MM.1S (cell line): Measurements from ENCODE around the gene RET.

Experiments
- DNase-seq: peaks from one replicate; pipeline ENCODE4 v3.0.0-alpha.2; 2015
- H2AFZ ChIP-seq: fragments of 300-600 bp; sonication (generic); 2 replicates; pipeline ENCODE4 v1.6.0; 2016; ENCODE audit warnings: antibody characterized with exemption, low read length
- H3F3A ChIP-seq: fragments of 300-600 bp; sonication (generic); 2 replicates; pipeline ENCODE4 v1.6.1; 2016; ENCODE audit warnings: mild to moderate bottlenecking, antibody characterized with exemption, low read length, moderate library complexity, mixed read lengths; ENCODE audit not compliant: insufficient read depth
- H3K27ac ChIP-seq: fragments of 300-600 bp; sonication (generic); 2 replicates; pipeline ENCODE4 v1.5.1; 2016; ENCODE audit warnings: mild to moderate bottlenecking, low read length
- H3K27me3 ChIP-seq: fragments of 300-600 bp; sonication (generic); replicated peaks from 2 replicates; pipeline ENCODE4 v1.6.0; 2016; ENCODE audit warnings: low read length; ENCODE audit not compliant: insufficient read depth
- H3K36me3 ChIP-seq: fragments of 300-600 bp; sonication (generic); replicated peaks from 2 replicates; pipeline ENCODE4 v1.6.1; 2016; ENCODE audit warnings: mild to moderate bottlenecking, low read length, mixed read lengths; ENCODE audit not compliant: insufficient read depth
- H3K4me1 ChIP-seq: fragments of 300-600 bp; sonication (generic); 2 replicates; pipeline ENCODE4 v1.6.1; 2016; ENCODE audit warnings: low read length, mixed read lengths
- H3K4me2 ChIP-seq: fragments of 300-600 bp; sonication (generic); 2 replicates; pipeline ENCODE4 v1.6.0; 2016; ENCODE audit warnings: low read depth, low read length
- H3K4me3 ChIP-seq: fragments of 300-600 bp; sonication (generic); 2 replicates; pipeline ENCODE4 v1.5.1; 2016; ENCODE audit warnings: low read length, mixed read lengths
- H3K79me2 ChIP-seq: fragments of 300-600 bp; sonication (generic); 2 replicates; pipeline ENCODE4 v1.6.1; 2016; ENCODE audit warnings: mixed run types, low read length, mixed read lengths
- H3K9ac ChIP-seq: fragments of 300-600 bp; sonication (generic); 2 replicates; pipeline ENCODE4 v1.6.1; 2016; ENCODE audit warnings: low read length, mixed read lengths
- H3K9me2 ChIP-seq: fragments of 300-600 bp; sonication (generic); replicated peaks from 2 replicates; pipeline ENCODE4 v1.6.1; 2016; ENCODE audit warnings: mild to moderate bottlenecking, low read length, mixed read lengths; ENCODE audit not compliant: insufficient read depth
- H3K9me3 ChIP-seq: fragments of 300-600 bp; sonication (generic); replicated peaks from 2 replicates; pipeline ENCODE4 v1.6.1; 2016; ENCODE audit warnings: mild to moderate bottlenecking, low read length, mixed read lengths; ENCODE audit not compliant: insufficient read depth
- H4K20me1 ChIP-seq: fragments of 300-600 bp; sonication (generic); 2 replicates; pipeline ENCODE4 v1.6.1; 2016; ENCODE audit warnings: mild to moderate bottlenecking, low read length, moderate library complexity, mixed read lengths; ENCODE audit not compliant: insufficient read depth
- EZH2 ChIP-seq: fragments of 300-600 bp; sonication (generic); optimal IDR thresholded peaks from 2 replicates; pipeline ENCODE3; 2017; ENCODE audit warnings: low read depth, mild to moderate bottlenecking, antibody characterized with exemption, low read length, mixed read lengths
- EZH2phosphoT487 ChIP-seq: fragments of 300-600 bp; sonication (generic); IDR thresholded peaks from 2 replicates; pipeline ENCODE4 v1.6.1; 2018; ENCODE audit warnings: antibody characterized with exemption, low read length
- TF ChIP-seq, protein P1 (sequence below): fragments of 300-600 bp; sonication (generic); IDR thresholded peaks from 2 replicates; pipeline ENCODE4 v1.5.1; 2016; ENCODE audit warnings: antibody characterized with exemption, low read length, mixed read lengths

The RET gene

DNA sequence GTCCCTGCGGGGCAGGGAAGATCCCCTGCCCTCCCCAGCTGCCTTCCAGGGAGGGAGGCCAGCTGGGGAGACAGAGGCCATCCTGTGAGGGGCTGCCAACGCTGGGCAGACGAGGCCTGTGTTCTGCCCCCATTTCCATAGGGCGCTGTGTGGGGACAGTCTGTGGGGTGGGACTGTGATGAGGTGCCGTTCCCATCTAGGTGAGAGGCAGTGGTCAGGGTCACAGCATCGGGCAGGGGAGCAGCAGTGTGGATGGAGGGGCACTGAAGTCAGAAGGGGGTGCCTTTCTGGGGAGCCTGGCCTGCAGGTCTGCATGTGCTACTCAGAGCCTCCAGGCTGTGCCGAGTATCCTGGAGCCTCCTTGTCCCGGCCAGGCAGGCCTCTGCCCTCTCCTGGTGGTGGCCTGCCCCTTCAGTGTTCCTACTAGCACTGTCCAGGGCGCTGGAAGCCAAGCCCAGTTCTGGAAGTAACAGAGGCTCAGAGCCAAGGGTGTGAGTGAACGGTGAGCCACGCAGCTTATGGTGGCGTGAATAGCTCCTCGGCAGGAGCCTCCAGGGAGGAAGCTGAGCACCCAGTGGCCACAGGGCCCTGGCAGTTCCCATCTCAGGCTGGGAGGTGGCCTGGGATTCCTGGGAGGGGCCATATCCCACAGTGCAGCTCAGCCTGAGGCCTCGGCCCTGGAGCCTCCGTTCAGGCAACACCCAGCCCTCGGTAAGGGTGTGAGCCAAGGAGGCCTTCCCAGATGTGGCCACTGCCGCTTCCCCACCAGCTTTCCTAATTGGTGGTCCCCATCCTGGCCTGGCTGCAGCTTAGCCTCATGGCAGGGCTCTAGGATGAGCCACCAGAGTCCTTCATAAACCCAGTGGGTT is 38.1 kb downstream of the RET start:
- no peak for DNase-seq
- TF ChIP-seq EZH2phosphoT487 (no peak), EZH2 (no peak)
- TF ChIP-seq, protein P1, sequence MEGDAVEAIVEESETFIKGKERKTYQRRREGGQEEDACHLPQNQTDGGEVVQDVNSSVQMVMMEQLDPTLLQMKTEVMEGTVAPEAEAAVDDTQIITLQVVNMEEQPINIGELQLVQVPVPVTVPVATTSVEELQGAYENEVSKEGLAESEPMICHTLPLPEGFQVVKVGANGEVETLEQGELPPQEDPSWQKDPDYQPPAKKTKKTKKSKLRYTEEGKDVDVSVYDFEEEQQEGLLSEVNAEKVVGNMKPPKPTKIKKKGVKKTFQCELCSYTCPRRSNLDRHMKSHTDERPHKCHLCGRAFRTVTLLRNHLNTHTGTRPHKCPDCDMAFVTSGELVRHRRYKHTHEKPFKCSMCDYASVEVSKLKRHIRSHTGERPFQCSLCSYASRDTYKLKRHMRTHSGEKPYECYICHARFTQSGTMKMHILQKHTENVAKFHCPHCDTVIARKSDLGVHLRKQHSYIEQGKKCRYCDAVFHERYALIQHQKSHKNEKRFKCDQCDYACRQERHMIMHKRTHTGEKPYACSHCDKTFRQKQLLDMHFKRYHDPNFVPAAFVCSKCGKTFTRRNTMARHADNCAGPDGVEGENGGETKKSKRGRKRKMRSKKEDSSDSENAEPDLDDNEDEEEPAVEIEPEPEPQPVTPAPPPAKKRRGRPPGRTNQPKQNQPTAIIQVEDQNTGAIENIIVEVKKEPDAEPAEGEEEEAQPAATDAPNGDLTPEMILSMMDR = no peak
- Histone ChIP-seq H3K9me3 (no peaks in the 10 kb centered on the region), H3K9ac (no peak overlapping the region), H3K4me3 (no peak overlapping the region), H2AFZ (no peak overlapping the region), H3F3A (no peaks in the 10 kb centered on the region), H3K79me2 (no peaks in the 10 kb centered on the region), H4K20me1 (no peaks in the 10 kb centered on the region), H3K4me1 (peaks cover 12% of the 10 kb centered on the region), H3K27ac (no peak overlapping the region), H3K4me2 (no peak overlapping the region), H3K27me3 (no peaks in the 10 kb centered on the region), H3K36me3 (no peaks in the 10 kb centered on the region), H3K9me2 (no peaks in the 10 kb centered on the region)

DNA sequence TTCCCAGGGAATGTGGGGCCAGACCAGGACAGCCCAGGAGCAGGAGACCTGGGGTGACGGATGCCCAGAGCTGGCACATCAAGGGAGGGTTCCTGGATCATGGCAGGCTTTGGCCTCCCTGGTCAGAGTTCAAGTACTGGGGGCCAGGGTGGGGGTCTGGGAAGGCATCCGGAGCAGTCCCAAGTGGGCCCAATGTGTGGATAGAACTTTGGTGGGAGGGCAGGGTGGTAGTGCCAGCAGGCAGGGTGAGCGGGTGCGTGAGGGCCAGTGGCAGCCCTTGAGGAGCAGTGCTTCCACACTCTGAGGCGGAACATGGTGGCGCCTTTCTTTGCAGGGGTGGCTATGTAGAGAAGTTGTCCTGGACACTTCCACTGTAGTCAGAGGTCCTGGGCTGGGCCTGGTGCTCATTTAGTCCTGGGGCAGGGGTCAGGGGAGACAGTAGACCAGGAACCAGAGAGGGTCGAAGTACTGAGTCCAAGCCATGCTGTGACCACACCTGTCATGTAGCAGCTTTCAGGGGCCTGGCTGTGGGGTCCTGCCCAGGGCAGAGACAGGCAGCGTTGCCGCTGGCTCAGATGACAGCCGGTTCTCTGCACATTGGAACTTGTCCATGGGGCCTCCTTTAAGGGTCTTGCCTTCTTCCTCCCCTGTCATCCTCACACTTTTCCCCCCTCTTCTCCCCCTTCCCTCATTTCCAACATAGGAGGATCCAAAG is 39.2 kb downstream of the RET start:
- no peak overlapping the region for H3K9ac ChIP-seq
- no peak overlapping the region for H2AFZ ChIP-seq
- no peaks in the 10 kb centered on the region for H3K9me2 ChIP-seq
- H3K79me2 ChIP-seq = no peaks in the 10 kb centered on the region
- H3K4me3 ChIP-seq = no peak overlapping the region
- H4K20me1 ChIP-seq = no peaks in the 10 kb centered on the region
- TF ChIP-seq, protein P1 = no peak
- TF ChIP-seq EZH2phosphoT487 (no peak), EZH2 (no peak)
- no peaks in the 10 kb centered on the region for H3K9me3 ChIP-seq
- H3F3A ChIP-seq = no peaks in the 10 kb centered on the region
- no peak overlapping the region for H3K4me2 ChIP-seq
- H3K27ac ChIP-seq = no peak overlapping the region
- 0 out of 2 replicates have a peak, but pooled peaks cover 2% of the 10 kb centered on the region for H3K4me1 ChIP-seq
- no peaks in the 10 kb centered on the region for H3K36me3 ChIP-seq
- no peak for DNase-seq
- no peaks in the 10 kb centered on the region for H3K27me3 ChIP-seq

DNA sequence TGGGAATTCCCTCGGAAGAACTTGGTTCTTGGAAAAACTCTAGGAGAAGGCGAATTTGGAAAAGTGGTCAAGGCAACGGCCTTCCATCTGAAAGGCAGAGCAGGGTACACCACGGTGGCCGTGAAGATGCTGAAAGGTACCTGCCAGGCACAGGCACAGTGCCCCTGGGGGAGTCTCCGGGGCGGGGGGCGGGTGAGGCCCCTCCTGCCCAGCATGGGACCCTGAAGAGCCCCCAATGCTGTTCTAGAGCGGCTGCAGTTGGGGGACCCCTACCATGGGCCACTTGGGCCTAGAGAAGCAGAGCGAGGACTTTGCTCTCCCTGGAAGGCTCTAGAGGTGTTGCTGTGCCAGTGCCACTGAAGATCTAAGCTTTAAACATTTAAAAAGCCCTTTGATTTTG is 39.7 kb downstream of the RET start:
- Histone ChIP-seq H3K36me3 (no peaks in the 10 kb centered on the region), H3K4me2 (no peak overlapping the region), H4K20me1 (no peaks in the 10 kb centered on the region), H3K79me2 (no peaks in the 10 kb centered on the region), H3K4me3 (no peak overlapping the region), H3F3A (no peaks in the 10 kb centered on the region), H3K27me3 (no peaks in the 10 kb centered on the region), H2AFZ (no peak overlapping the region), H3K9me3 (no peaks in the 10 kb centered on the region), H3K9me2 (no peaks in the 10 kb centered on the region), H3K27ac (no peak overlapping the region), H3K9ac (no peak overlapping the region), H3K4me1 (no peaks in the 10 kb centered on the region)
- no peak for TF ChIP-seq EZH2
- TF ChIP-seq, protein P1 = no peak
- TF ChIP-seq EZH2phosphoT487 = no peak
- no peak for DNase-seq
